PC-9 (cell line): ENCODE results near the gene KAT6B.

Experiments used
- CTCF ChIP-seq: fragments of 200-600 bp; sonication (generic); conservative IDR thresholded peaks from 2 replicates; pipeline ENCODE4 v1.6.1; 2017; ENCODE audit warnings: mixed run types, antibody characterized with exemption, mild to moderate bottlenecking, moderate library complexity
- EZH2 ChIP-seq: fragments of 200-600 bp; sonication (generic); IDR thresholded peaks from 2 replicates; pipeline ENCODE4 v1.8.0; 2017; ENCODE audit warnings: antibody characterized with exemption, low read depth

GRCh38 chr10:75067272-75067671 is 240.9 kb downstream of the KAT6B start:
- TF ChIP-seq CTCF (no peak), EZH2 (no peak)
